IPS DF 6.9 (cell line): ENCODE measurements around the gene LIMCH1.

Source experiments
- DNase-seq: peaks from one replicate; pipeline ENCODE4 v3.0.0-alpha.2; 2013; ENCODE audit warnings: low read depth, low spot score
- H3K27ac ChIP-seq: one replicate; pipeline ENCODE4 v1.5.1; 2013; ENCODE audit warnings: low read length, control low read depth
- H3K27me3 ChIP-seq: 2 replicates; pipeline ENCODE4 v1.6.1; 2013; ENCODE audit warnings: mild to moderate bottlenecking, low read length; ENCODE audit not compliant: control insufficient read depth, insufficient read depth
- H3K36me3 ChIP-seq: 2 replicates; pipeline ENCODE4 v1.6.1; 2013; ENCODE audit warnings: low read length; ENCODE audit not compliant: control insufficient read depth, insufficient read depth
- H3K4me1 ChIP-seq: 2 replicates; pipeline ENCODE4 v1.6.1; 2013; ENCODE audit warnings: low read length; ENCODE audit not compliant: control insufficient read depth, insufficient read depth
- H3K4me3 ChIP-seq: 2 replicates; pipeline ENCODE4 v1.5.1; 2013; ENCODE audit warnings: mild to moderate bottlenecking, low read length
- H3K9me3 ChIP-seq: 2 replicates; pipeline ENCODE4 v1.6.1; 2013; ENCODE audit warnings: low read length, inconsistent platforms; ENCODE audit not compliant: control insufficient read depth, insufficient read depth
- WGBS: extraction: QIAGEN DNeasy Blood & Tissue Kit; methylation state at CpG from one replicate; pipeline ENCODE4 v1.1.7; 2013; ENCODE audit warnings: mixed read lengths, missing lambda C conversion rate; ENCODE audit not compliant: insufficient read length, insufficient coverage; 5-methylcytosine and 5-hydroxymethylcytosine counted together

The LIMCH1 gene

GRCh38 chr4:41670530-41670929, 132.6 kb downstream of the LIMCH1 start:
- Histone ChIP-seq H3K4me1 (no peaks in the 10 kb centered on the region), H3K4me3 (no peak overlapping the region), H3K9me3 (no peaks in the 10 kb centered on the region), H3K27me3 (no peaks in the 10 kb centered on the region), H3K27ac (no peak overlapping the region), H3K36me3 (no peaks in the 10 kb centered on the region)
- no peak for DNase-seq
- WGBS, result no CpG with 5 or more reads among the region's 6 CpGs

DNA sequence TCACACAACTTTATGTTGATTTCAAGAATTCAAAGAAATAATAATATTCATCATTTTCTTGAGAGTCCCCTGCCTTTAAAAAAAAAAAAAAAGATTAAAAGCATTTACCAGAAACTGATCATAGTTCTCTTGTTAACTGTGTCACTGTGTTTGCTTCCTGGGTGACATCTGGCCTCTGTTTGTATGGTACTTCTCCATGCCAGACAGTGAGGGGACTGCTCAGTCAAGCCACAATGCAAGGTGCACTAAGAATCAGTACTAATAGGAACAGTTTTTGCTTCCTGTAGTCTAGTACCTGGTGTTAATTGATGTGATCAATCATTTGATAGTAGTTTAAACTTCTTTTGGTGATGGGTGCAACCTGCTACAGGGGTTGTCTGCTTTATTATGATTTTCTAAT, 133.0 kb downstream of the LIMCH1 start:
- H3K4me1 ChIP-seq, result no peaks in the 10 kb centered on the region
- H3K36me3 ChIP-seq, result no peaks in the 10 kb centered on the region
- H3K4me3 ChIP-seq, result no peak overlapping the region
- H3K27ac ChIP-seq, result no peak overlapping the region
- H3K27me3 ChIP-seq, result no peaks in the 10 kb centered on the region
- H3K9me3 ChIP-seq, result no peaks in the 10 kb centered on the region
- no peak for DNase-seq

- Histone ChIP-seq H3K27ac (no peak overlapping the region), H3K36me3 (no peaks in the 10 kb centered on the region), H3K4me3 (no peak overlapping the region), H3K27me3 (no peaks in the 10 kb centered on the region), H3K4me1 (no peaks in the 10 kb centered on the region), H3K9me3 (no peaks in the 10 kb centered on the region)
- no peak for DNase-seq
- WGBS, result no CpG with 5 or more reads among the region's 7 CpGs
These were observed 140.3 kb downstream of the LIMCH1 start for GRCh38 chr4:41678086-41678816.

DNA sequence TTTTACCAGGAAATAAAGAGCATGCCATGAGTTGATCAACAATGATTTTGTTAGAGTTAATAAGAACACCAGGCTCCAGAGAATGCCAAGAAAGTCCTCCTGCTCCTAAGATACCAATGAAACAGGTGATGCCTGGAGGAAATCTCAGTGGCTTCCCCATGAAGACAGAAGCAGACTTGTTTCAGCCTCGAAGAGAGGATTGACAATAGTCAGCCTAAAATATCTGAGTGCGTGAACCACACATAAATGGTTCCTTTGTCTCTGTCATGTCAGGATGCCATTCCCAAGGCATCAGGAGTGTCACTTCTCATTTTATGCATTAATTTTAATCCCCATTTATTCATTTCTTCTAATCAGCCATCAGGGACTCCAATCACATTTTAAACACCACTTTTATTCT, 141.0 kb downstream of the LIMCH1 start:
- Histone ChIP-seq H3K9me3 (no peaks in the 10 kb centered on the region), H3K27ac (no peak overlapping the region), H3K36me3 (no peaks in the 10 kb centered on the region), H3K4me1 (no peaks in the 10 kb centered on the region), H3K4me3 (no peak overlapping the region), H3K27me3 (no peaks in the 10 kb centered on the region)
- no CpG with 5 or more reads among the region's 2 CpGs for WGBS
- no peak for DNase-seq

GRCh38 chr4:41679991-41680390, 142.0 kb downstream of the LIMCH1 start:
- no peaks in the 10 kb centered on the region for H3K9me3 ChIP-seq
- no CpG with 5 or more reads among the region's 4 CpGs for WGBS
- H3K27ac ChIP-seq, result no peak overlapping the region
- no peak overlapping the region for H3K4me3 ChIP-seq
- no peaks in the 10 kb centered on the region for H3K36me3 ChIP-seq
- no peak for DNase-seq
- no peaks in the 10 kb centered on the region for H3K27me3 ChIP-seq
- H3K4me1 ChIP-seq, result no peaks in the 10 kb centered on the region

DNA sequence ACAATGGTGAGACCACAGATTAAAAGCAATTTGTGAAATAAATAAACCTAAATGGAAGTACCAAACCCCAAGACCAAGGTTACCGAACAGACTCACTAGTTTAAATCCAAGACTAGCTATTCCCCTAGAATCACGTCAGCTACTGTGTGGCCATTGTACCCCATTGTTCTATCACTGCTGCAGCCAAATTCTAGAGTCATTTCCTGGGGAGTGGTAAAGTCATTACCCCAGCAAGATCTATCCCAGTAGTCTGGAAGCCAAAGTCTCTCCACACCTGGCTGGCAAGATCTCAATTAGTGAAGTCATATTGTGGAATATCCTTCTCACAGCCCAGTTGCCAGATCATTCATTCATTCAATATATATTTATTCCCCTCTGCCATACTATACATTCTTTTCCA, 143.1 kb downstream of the LIMCH1 start:
- Histone ChIP-seq H3K27me3 (no peaks in the 10 kb centered on the region), H3K27ac (no peak overlapping the region), H3K36me3 (no peaks in the 10 kb centered on the region), H3K9me3 (no peaks in the 10 kb centered on the region), H3K4me3 (no peak overlapping the region), H3K4me1 (no peaks in the 10 kb centered on the region)
- no CpG with 5 or more reads among the region's 2 CpGs for WGBS
- no peak for DNase-seq

GRCh38 chr4:41683326-41683725, 145.4 kb downstream of the LIMCH1 start:
- H3K9me3 ChIP-seq, result no peaks in the 10 kb centered on the region
- no peaks in the 10 kb centered on the region for H3K27me3 ChIP-seq
- no peak for DNase-seq
- H3K27ac ChIP-seq, result no peak overlapping the region
- H3K4me3 ChIP-seq, result no peak overlapping the region
- H3K36me3 ChIP-seq, result no peaks in the 10 kb centered on the region
- no peaks in the 10 kb centered on the region for H3K4me1 ChIP-seq

DNA sequence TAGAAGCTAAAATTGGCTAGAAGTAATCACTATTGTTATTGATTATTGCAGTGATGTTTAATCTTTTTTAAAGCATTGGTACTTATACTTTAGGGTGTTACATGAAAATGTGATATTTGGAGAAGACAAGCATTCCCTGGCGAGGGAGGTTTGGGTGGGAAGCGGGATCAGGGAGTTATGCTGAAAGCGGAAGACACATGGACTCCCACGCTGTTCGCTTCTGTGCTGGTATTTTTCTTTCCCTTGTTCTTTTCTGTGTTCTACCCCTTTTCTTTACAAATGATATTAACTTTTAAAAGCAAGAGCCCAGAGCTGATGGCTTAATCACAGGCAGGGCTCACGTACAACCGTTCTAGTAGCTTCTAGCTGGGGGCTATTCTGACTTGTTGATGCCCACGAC, 148.9 kb downstream of the LIMCH1 start:
- Histone ChIP-seq H3K4me3 (no peak overlapping the region), H3K4me1 (no peaks in the 10 kb centered on the region), H3K9me3 (no peaks in the 10 kb centered on the region), H3K36me3 (no peaks in the 10 kb centered on the region), H3K27me3 (no peaks in the 10 kb centered on the region), H3K27ac (no peak overlapping the region)
- no peak for DNase-seq
- no CpG with 5 or more reads among the region's 8 CpGs for WGBS

DNA sequence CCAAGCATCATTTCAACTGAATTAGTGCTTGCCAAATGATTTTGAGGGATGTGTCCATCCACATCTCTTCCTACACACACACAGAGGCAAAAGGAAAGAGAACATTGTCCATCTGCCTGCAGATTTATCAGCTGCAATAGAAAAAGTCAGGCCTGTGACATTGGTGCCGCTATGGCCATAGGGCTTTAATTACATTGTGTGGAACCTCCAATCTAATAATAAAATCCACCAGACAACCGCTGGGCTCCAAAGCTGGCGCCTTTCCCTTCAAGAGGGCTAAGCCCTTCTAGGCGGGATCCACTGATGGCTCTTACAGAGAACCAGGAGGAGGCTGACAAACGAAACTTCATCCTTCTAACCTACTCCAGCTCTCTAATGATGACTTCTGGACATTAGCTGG, 150.0 kb downstream of the LIMCH1 start:
- H3K27me3 ChIP-seq, result no peaks in the 10 kb centered on the region
- H3K9me3 ChIP-seq, result no peaks in the 10 kb centered on the region
- no peak for DNase-seq
- WGBS, result no CpG with 5 or more reads among the region's 5 CpGs
- no peaks in the 10 kb centered on the region for H3K36me3 ChIP-seq
- no peak overlapping the region for H3K27ac ChIP-seq
- no peak overlapping the region for H3K4me3 ChIP-seq
- no peaks in the 10 kb centered on the region for H3K4me1 ChIP-seq

- Histone ChIP-seq H3K36me3 (no peaks in the 10 kb centered on the region), H3K4me1 (no peaks in the 10 kb centered on the region), H3K27ac (no peak overlapping the region), H3K27me3 (no peaks in the 10 kb centered on the region), H3K4me3 (no peak overlapping the region), H3K9me3 (no peaks in the 10 kb centered on the region)
- DNase-seq, result peak; percentile 29
- no CpG with 5 or more reads among the region's 12 CpGs for WGBS
These were observed 154.9 kb downstream of the LIMCH1 start for GRCh38 chr4:41692717-41693345.

DNA sequence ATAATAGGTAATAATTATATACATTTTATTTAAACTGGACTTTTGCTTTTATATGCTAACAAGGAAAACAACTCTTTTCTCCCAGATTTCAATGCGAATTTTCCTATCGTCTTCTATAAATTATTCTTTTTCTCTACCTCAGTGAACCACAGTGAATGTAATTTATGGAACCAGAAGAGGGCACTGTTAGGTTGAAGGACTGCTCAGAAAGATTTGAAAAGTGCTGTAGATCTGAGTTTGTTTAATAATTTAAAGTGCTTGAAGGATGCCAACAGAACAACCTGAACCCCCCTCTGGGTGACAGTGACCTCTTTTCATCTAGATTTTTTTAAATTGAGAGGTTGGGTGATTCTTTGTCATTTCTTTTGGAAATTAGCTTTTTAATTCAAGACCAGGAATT, 155.7 kb downstream of the LIMCH1 start:
- H3K4me3 ChIP-seq, result no peak overlapping the region
- no peak for DNase-seq
- H3K9me3 ChIP-seq, result no peaks in the 10 kb centered on the region
- no CpG with 5 or more reads among the region's 2 CpGs for WGBS
- H3K27me3 ChIP-seq, result no peaks in the 10 kb centered on the region
- no peaks in the 10 kb centered on the region for H3K36me3 ChIP-seq
- H3K4me1 ChIP-seq, result no peaks in the 10 kb centered on the region
- H3K27ac ChIP-seq, result no peak overlapping the region
